GM12872 (cell line): ENCODE data around the gene RSPH10B2.
"Not testable (repeated sequence)": the region's sequence is repeated elsewhere in the genome, so short reads cannot be mapped to it uniquely, and the experiment has no call there.

Source experiments
- CTCF ChIP-seq: IDR thresholded peaks from 3 replicates; pipeline ENCODE4 v1.5.1; 2011; ENCODE audit warnings: low read depth, mild to moderate bottlenecking, low read length, moderate library complexity; ENCODE audit not compliant: insufficient read depth

Gene RSPH10B2

DNA sequence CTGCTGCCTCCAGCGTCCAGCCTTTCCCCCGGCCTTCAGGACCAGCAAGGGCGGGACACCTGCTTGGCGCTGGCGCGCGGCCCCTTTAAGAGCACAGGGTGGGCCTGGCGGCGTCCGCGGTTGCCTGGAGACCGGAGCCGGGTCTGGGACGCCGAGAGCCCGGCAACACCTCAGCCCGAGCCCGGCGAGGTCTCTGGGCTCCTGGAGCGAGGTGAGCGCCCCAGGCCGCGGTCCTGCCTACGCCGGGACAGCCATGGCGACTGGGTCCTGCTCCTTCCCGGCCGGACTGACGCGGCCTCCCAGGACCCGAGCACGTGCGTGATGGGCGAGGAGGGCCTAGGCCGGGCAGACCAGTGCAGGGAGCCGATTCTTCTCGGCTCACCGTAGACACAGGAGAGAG lies at the start of gene RSPH10B2:
Gene RSPH10B2 (plus strand): TSS at position 140 of the 400 bp plus-strand sequence. CDS start 3,575 bp downstream, outside the sequence.
- TF ChIP-seq CTCF: not testable (repeated sequence)

GRCh38 chr7:6705959-6706665 lies 47.8 kb upstream of the RSPH10B2 start:
- TF ChIP-seq CTCF: no peak

DNA sequence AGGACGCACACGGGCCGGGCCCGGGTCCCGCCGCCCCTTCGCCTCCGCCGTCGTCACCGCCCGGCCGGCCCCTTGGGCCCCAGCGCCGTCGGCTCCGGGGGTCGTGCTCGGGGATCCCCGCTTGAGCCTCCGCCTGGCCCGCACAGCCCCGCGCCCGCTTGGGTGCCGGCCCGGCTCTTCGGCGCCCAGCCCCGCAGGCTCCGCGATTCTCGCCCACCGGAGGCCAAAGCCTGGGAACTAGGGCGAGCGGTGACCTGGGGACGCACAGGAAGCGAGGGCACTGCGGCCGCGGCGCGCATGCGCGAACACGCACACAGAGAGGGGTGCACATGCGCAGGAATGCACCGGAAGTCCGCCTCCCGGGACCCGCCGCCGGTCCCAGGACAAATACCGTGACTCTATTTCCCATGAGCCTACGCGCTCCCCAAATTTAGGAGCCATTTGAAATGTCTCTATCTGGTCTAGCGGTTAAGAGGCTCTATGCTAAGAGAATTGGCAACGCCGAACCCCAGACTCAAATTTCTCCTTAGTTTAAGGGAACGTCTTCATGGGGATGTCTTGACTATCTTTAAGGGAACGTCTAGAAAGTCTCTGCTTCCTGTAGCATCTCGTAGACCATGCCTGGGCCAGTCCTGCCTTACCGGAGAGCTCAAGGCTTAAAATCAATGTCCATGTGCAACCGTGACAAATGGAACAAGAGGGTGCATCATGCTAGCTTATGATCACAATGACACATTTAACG lies 47.1 kb upstream of the RSPH10B2 start, which contains the start of gene ZNF12:
Gene ZNF12 (minus strand): TSS at position 282 of the 742 bp plus-strand sequence. CDS start 1,774 bp downstream, outside the sequence.
- no peak for TF ChIP-seq CTCF

GRCh38 chr7:6708304-6708703 lies 45.6 kb upstream of the RSPH10B2 start:
- no peak for TF ChIP-seq CTCF

GRCh38 chr7:6709808-6710207 lies 44.1 kb upstream of the RSPH10B2 start:
- no peak for TF ChIP-seq CTCF

- no peak for TF ChIP-seq CTCF
Observed at GRCh38 chr7:6714360-6714759, 39.5 kb upstream of the RSPH10B2 start.

GRCh38 chr7:6718124-6718523 lies 35.8 kb upstream of the RSPH10B2 start:
- TF ChIP-seq CTCF: 0 out of 3 replicates have a peak, but pooled peaks have one; percentile 5
